Activated naive CD4-positive, alpha-beta T cell treated with anti-CD3 and anti-CD28 coated beads, Interleukin-2, amount 50 U/mL, for 16 hours (primary cell): ENCODE data around the gene BRD9.
"Not testable (repeated sequence)": the region's sequence is repeated elsewhere in the genome, so short reads cannot be mapped to it uniquely, and the experiment has no call there.

Source experiments
- DNase-seq: peaks from one replicate; pipeline ENCODE4 v3.0.0-alpha.2; 2020

The BRD9 gene

GRCh38 chr5:902129-902916 is 9.7 kb upstream of the BRD9 start:
- no peak for DNase-seq

- no peak for DNase-seq
Measured at GRCh38 chr5:900781-901180, 8.2 kb upstream of the BRD9 start.

GRCh38 chr5:893711-894110 is 1.1 kb upstream of the BRD9 start:
- no peak for DNase-seq

- no peak for DNase-seq
Measured at GRCh38 chr5:893137-893506, 521 bp upstream of the BRD9 start.

- DNase-seq: no peak
Measured at GRCh38 chr5:891837-892393, 686 bp downstream of the BRD9 start.

- DNase-seq: no peak
Measured at GRCh38 chr5:891117-891836, 1.3 kb downstream of the BRD9 start.

GRCh38 chr5:889075-889710 is 3.4 kb downstream of the BRD9 start:
- DNase-seq: no peak

- DNase-seq: no peak
Measured at GRCh38 chr5:888638-889035, 4.0 kb downstream of the BRD9 start.

- no peak for DNase-seq
Measured at GRCh38 chr5:887947-888637, 4.5 kb downstream of the BRD9 start.

GRCh38 chr5:886716-887325 is 5.8 kb downstream of the BRD9 start:
- DNase-seq: no peak

GRCh38 chr5:886036-886435 is 6.6 kb downstream of the BRD9 start:
- no peak for DNase-seq

GRCh38 chr5:885529-885928 is 7.1 kb downstream of the BRD9 start:
- DNase-seq: no peak

GRCh38 chr5:885127-885442 is 7.5 kb downstream of the BRD9 start:
- no peak for DNase-seq

GRCh38 chr5:884345-885126 is 8.1 kb downstream of the BRD9 start:
- DNase-seq: no peak

- DNase-seq: no peak
Measured at GRCh38 chr5:883475-884181, 9.0 kb downstream of the BRD9 start.

- DNase-seq: no peak
Measured at GRCh38 chr5:882253-883183, 10.1 kb downstream of the BRD9 start.

GRCh38 chr5:881551-881935 is 11.1 kb downstream of the BRD9 start:
- DNase-seq: no peak

- DNase-seq: no peak
Measured at GRCh38 chr5:880816-881550, 11.6 kb downstream of the BRD9 start.

GRCh38 chr5:878677-879076 is 13.9 kb downstream of the BRD9 start:
- not testable (repeated sequence) for DNase-seq
